ENCODE data around the gene ASIC1.

ASIC1 gene

GRCh38 chr12:50047693-50048250, 9.6 kb upstream of the ASIC1 start:
- H3K79me2 ChIP-seq (ENCODE audit: insufficient read depth, low read length) = no peaks in the 10 kb centered on the region
- H3F3A ChIP-seq (ENCODE audit: low read depth) = no peaks in the 10 kb centered on the region
- no peaks in the 10 kb centered on the region for H3K4me1 ChIP-seq (ENCODE audit: insufficient read depth, low read length, poor library complexity, severe bottlenecking)
- no peak overlapping the region for H3K4me3 ChIP-seq (ENCODE audit: low read length, poor library complexity, severe bottlenecking)
- H4K20me1 ChIP-seq (ENCODE audit: insufficient read depth, low read length, poor library complexity, severe bottlenecking) = no peaks in the 10 kb centered on the region
- no peaks in the 10 kb centered on the region for H3K36me3 ChIP-seq (ENCODE audit: insufficient read depth, low read length)
- no peak for TF ChIP-seq EZH2phosphoT487 (IDR thresholded peaks at IDR 0.05; ENCODE audit: borderline replicate concordance)
- TF ChIP-seq CTCF (conservative IDR thresholded peaks at IDR 0.05; ENCODE audit: low read length) = no peak
- H3K9me3 ChIP-seq (ENCODE audit: insufficient read depth, low read depth, low read length) = no peaks in the 10 kb centered on the region
- H3K27me3 ChIP-seq (ENCODE audit: insufficient read depth, low read length, poor library complexity, severe bottlenecking) = no peaks in the 10 kb centered on the region
- no peak overlapping the region for H2AFZ ChIP-seq (ENCODE audit: low read length)
- H3K9ac ChIP-seq (ENCODE audit: low read depth, low read length, poor library complexity, severe bottlenecking) = no peak overlapping the region
- no peaks in the 10 kb centered on the region for H3K9me2 ChIP-seq (replicated peaks; ENCODE audit: low read depth, low read length)
- no peak overlapping the region for H3K4me2 ChIP-seq (ENCODE audit: low read depth, low read length, poor library complexity, severe bottlenecking)

GRCh38 chr12:50049254-50050118, 7.9 kb upstream of the ASIC1 start:
- no peaks in the 10 kb centered on the region for H3K4me1 ChIP-seq (ENCODE audit: insufficient read depth, low read length, poor library complexity, severe bottlenecking)
- H3K4me2 ChIP-seq (ENCODE audit: low read depth, low read length, poor library complexity, severe bottlenecking) = no peak overlapping the region
- no peaks in the 10 kb centered on the region for H3K27me3 ChIP-seq (ENCODE audit: insufficient read depth, low read length, poor library complexity, severe bottlenecking)
- no peaks in the 10 kb centered on the region for H3K36me3 ChIP-seq (ENCODE audit: insufficient read depth, low read length)
- H3K79me2 ChIP-seq (ENCODE audit: insufficient read depth, low read length) = no peaks in the 10 kb centered on the region
- TF ChIP-seq EZH2phosphoT487 (IDR thresholded peaks at IDR 0.05; ENCODE audit: borderline replicate concordance) = no peak
- TF ChIP-seq CTCF (conservative IDR thresholded peaks at IDR 0.05; ENCODE audit: low read length) = no peak
- no peaks in the 10 kb centered on the region for H3F3A ChIP-seq (ENCODE audit: low read depth)
- H4K20me1 ChIP-seq (ENCODE audit: insufficient read depth, low read length, poor library complexity, severe bottlenecking) = no peaks in the 10 kb centered on the region
- H2AFZ ChIP-seq (ENCODE audit: low read length) = no peak overlapping the region
- H3K4me3 ChIP-seq (ENCODE audit: low read length, poor library complexity, severe bottlenecking) = no peak overlapping the region
- H3K9ac ChIP-seq (ENCODE audit: low read depth, low read length, poor library complexity, severe bottlenecking) = no peak overlapping the region
- H3K9me3 ChIP-seq (ENCODE audit: insufficient read depth, low read depth, low read length) = no peaks in the 10 kb centered on the region
- H3K9me2 ChIP-seq (replicated peaks; ENCODE audit: low read depth, low read length) = no peaks in the 10 kb centered on the region

GRCh38 chr12:50050119-50050385, 7.3 kb upstream of the ASIC1 start:
- H3K79me2 ChIP-seq (ENCODE audit: insufficient read depth, low read length) = no peaks in the 10 kb centered on the region
- H3K9ac ChIP-seq (ENCODE audit: low read depth, low read length, poor library complexity, severe bottlenecking) = no peak overlapping the region
- H3F3A ChIP-seq (ENCODE audit: low read depth) = no peaks in the 10 kb centered on the region
- H3K4me2 ChIP-seq (ENCODE audit: low read depth, low read length, poor library complexity, severe bottlenecking) = no peak overlapping the region
- H3K27me3 ChIP-seq (ENCODE audit: insufficient read depth, low read length, poor library complexity, severe bottlenecking) = no peaks in the 10 kb centered on the region
- H3K9me3 ChIP-seq (ENCODE audit: insufficient read depth, low read depth, low read length) = no peaks in the 10 kb centered on the region
- H3K9me2 ChIP-seq (replicated peaks; ENCODE audit: low read depth, low read length) = no peaks in the 10 kb centered on the region
- no peak overlapping the region for H2AFZ ChIP-seq (ENCODE audit: low read length)
- H4K20me1 ChIP-seq (ENCODE audit: insufficient read depth, low read length, poor library complexity, severe bottlenecking) = no peaks in the 10 kb centered on the region
- no peaks in the 10 kb centered on the region for H3K36me3 ChIP-seq (ENCODE audit: insufficient read depth, low read length)
- TF ChIP-seq EZH2phosphoT487 (IDR thresholded peaks at IDR 0.05; ENCODE audit: borderline replicate concordance) (no peak), CTCF (conservative IDR thresholded peaks at IDR 0.05; ENCODE audit: low read length) (no peak)
- H3K4me3 ChIP-seq (ENCODE audit: low read length, poor library complexity, severe bottlenecking) = no peak overlapping the region
- H3K4me1 ChIP-seq (ENCODE audit: insufficient read depth, low read length, poor library complexity, severe bottlenecking) = no peaks in the 10 kb centered on the region
